CD4-positive, alpha-beta T cell treated with Interleukin-2 at 100 ng/mL for 4 hours (primary cell): ENCODE results near the gene KRT23.

ENCODE experiments used
- DNase-seq: peaks from one replicate; pipeline ENCODE4 v3.0.0-alpha.2; 2020; ENCODE audit warnings: low spot score

Gene KRT23

GRCh38 chr17:40937384-40937819, at the start of gene KRT23:
KRT23 (minus strand) TSS chr17:40937646; CDS start chr17:40936603, 1,043 bp downstream.
- DNase-seq: no peak

DNA sequence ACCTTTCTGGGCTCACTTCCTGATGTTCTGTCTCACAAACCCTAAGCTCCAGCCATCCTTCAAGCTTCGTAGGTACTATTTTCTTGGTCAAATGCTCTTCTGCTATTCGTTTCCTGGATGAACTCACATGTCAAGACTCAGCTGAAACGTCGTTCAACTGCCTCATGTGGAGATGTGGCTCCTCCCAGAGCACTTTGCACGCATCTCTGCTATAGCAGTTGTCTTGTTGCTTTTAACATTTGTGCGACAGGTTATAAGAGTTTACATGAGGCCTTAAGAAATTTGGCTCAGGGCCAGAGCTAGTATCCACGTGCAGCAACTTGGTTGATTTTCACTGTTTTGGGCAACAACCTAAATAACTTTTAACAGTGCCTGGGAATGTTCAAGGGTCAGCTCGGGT, 49.5 kb upstream of the KRT23 start:
- no peak for DNase-seq

DNA sequence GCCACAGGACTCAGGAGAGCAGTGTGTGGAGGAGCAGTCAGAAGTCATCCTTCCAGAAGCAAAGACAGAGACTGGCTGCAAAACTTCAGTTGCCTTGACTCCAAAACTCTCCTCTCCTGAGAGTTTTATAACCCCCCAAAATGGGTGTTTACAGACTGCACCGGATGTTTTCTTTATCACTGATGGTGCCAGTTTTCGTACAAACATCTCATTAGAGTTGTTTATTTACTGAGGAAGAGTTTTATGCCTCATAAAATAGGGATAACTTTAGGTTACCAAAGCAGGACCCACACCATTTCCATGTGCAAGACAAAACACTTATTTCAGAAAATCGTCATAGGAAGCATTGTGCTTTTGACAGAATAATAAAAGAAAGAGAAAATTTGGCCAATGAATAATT, 46.8 kb upstream of the KRT23 start, which contains the start of gene KRT40:
Gene KRT40, minus strand, starts transcription at position 101 of the 400 bp plus-strand sequence. Its CDS starts 53 bp downstream, at position 48.
- DNase-seq: no peak

DNA sequence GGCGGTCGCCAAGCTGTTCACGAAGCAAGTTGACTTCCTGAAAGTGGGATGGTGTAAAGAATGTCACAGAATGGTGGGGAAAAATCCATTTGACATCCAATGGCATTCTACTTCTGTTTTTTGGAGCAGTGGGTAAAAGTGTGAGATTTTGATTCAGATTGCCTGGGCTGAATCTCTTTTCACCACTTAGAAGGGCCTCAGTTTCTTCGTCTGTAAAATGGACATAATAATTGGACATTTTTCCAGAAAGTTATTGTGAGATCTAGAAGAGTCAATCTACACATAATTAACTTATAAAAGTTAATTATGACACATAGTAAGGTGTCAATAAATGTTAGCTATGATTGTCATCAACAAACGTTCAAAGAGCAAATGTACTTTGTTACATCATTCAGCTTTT, 43.7 kb upstream of the KRT23 start:
- DNase-seq: no peak

- DNase-seq: no peak
Observed at GRCh38 chr17:40980596-40980995, 43.1 kb upstream of the KRT23 start.

DNA sequence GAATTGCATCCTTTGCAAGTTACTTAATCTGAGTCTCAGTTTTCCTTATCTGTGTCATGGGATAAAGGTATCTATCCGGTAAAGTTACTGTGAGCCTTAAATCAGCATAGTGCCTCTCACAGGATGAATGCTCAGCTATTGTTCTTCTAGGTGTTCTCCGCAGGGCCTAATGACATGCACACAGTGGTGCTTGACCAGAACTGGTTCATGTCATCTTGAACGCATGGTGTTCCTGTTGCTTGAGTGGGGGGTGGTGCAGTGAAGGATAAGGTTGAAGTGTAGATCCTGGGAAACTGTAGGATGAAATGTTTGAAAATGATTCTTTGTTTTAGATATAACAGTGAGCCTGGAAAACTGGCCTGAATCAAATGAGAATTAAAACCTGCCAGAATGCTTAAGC, 42.7 kb upstream of the KRT23 start:
- DNase-seq: no peak

DNA sequence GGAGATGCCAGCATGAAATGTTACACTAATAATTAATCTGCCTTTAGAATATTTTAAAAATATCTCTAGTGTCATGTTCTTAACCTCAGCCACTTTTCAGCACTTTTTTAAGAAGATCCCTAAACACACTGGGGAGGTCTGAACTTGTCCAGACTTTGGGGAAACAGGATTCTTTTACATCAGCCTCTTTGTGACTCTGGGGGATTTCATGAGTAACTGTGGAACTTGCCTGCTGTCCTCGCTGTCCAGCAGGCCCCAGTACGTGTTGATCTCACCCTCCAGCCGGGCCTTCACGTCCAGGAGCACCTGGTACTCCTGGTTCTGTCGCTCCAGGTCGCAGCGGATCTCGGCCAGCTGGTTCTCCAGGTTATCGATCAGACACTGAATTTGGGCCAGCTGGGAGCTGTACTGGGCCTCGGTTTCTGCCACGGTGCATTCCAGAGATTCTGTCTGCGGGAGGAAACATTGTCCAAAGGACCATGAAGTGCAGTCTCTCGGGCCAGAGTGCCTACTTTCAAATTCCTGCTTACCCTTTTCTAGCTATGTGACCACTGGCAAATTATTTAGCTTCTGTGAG, 41.2 kb upstream of the KRT23 start:
- DNase-seq: no peak

DNA sequence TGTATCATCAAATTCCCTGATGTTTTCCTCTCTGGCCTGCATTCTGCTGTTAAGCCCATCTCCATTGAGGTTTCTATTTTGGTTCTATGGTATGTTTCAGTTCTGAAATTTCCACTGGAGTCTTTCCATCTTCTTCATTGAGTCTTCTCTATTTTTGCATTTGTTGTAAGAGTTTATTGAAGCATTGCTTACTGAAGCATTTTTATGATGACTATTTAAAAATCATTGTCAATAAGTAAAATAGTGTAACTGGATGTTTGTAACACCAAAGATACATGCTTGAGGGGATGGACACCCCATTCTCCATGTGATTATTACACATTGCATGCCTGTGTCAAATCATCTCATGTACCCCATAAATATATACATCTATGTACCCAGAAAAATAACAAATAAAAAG, 38.1 kb upstream of the KRT23 start:
- DNase-seq: no peak

- DNase-seq: no peak
Observed at GRCh38 chr17:40974366-40974765, 36.9 kb upstream of the KRT23 start.

DNA sequence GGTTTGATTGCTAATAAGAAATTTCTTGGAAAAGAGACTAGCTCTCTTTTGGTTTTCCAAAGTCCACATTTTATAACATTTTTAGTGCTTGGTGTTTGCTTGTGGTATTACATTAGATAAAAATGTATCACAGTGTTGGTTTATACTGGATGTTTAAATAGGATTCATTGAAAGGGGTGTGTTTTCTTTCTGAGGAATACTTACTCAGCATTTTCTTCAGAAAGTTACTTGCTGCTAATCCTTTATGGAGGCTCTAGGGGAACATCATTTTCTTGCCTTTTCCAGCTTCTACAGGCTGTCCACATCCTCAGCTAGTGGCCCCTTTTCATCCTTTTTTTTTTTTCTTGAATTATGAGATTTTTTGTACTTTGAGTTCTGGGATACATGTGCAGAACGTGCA, 30.1 kb upstream of the KRT23 start:
- no peak for DNase-seq

DNA sequence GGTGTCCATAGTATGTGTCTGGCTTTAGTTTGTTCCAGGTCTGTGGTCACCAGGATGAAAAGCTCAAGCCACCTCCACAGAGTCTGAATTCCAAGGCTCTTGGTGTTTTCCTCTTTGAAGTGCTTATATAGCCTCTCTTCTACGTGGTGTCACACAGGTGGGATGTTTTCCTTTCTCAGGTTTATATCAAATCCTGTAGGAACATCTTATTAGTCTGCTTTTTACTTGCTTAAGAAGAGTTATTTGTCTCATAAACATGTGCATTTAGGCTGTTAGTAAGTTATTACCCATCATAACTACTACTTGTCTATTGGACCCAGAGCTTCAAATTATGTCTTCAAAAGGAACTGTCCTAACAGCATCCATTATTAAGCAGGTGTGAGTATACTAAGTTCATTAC, 29.4 kb upstream of the KRT23 start, which contains the start of gene KRT39:
Gene KRT39, minus strand, starts transcription at position 101 of the 400 bp plus-strand sequence. Its CDS starts 92 bp downstream, at position 9.
- DNase-seq: no peak

- peak; percentile 20 for DNase-seq
Observed at GRCh38 chr17:40963838-40964237, 26.4 kb upstream of the KRT23 start.

DNA sequence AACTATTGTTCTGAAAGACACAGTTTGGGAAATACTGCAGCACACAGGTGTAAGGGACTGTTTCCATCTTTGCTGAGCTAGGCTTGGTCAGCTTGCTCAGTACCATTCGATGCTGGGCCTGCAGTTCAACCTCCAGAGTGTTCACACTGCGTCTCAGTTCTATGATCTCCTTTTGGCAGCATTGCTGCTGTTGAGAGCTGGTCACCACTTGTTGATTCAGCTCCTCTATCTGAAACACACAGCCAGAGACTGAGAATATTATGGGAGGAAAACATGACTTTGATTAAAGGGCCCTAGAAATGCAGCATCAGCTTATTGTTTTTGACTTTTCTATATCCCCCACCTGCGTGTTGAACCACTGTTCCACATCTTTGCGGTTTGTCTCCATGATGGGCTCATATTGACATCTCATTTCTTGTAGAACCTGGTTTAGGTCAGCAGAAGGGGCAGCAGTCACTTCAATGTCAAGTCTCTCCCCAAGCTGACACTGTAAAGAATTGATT, 24.7 kb upstream of the KRT23 start:
- no peak for DNase-seq

GRCh38 chr17:40961591-40961990, 24.1 kb upstream of the KRT23 start:
- no peak for DNase-seq

- no peak for DNase-seq
Observed at GRCh38 chr17:40960144-40960543, 22.7 kb upstream of the KRT23 start.

- no peak for DNase-seq
Observed at GRCh38 chr17:40958086-40958953, 20.9 kb upstream of the KRT23 start.

GRCh38 chr17:40956401-40957254, 19.2 kb upstream of the KRT23 start:
- DNase-seq: no peak

GRCh38 chr17:40953881-40954280, 16.4 kb upstream of the KRT23 start:
- DNase-seq: no peak

GRCh38 chr17:40952661-40953060, 15.2 kb upstream of the KRT23 start:
- DNase-seq: no peak

DNA sequence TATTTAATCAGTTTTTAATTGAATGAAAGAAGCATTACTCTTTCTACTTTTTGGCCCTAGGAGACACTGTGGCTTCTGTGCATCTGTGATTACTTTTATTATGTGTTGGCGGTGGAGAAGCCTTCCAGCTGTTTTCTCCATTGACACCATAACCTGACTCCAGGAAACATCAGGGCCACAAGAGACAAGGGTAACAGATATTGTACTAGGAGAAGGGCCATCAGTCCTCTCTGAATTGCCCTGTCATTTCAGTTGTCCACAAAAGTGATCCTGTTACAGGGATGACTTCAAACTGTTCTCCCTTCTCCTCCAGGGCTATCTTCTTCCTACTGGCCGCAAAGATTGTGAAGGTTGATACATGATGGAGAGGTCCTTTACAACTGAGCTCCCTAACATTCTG, 14.7 kb upstream of the KRT23 start:
- no peak for DNase-seq

- DNase-seq: no peak
Observed at GRCh38 chr17:40951011-40951622, 13.7 kb upstream of the KRT23 start.

DNA sequence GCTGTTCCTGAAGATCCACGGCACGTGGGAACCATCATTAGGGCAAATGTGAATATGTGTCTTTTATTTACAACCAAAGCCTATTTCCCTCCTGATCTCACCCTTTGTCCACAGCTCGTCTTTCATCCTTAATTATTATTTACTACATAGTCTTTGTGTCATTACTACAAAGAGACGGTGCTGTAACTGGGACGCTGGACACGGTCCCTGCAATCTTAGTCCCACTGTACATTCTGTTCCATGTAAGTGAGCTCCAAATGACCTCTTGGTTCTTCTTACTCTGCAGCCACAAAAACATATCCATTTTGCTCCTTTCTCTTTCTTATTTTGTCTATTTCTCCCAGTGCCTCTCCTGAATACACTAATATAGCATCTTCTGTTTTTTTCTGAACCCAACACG, 12.7 kb upstream of the KRT23 start:
- no peak for DNase-seq
